ENCODE results near the gene ASAP2.

- TF ChIP-seq POLR2AphosphoS5 (IDR thresholded peaks at IDR 0.05; ENCODE audit: low read depth, low read length) (no peak), POLR2A (IDR thresholded peaks at IDR 0.05; ENCODE audit: low read depth, low read length) (no peak), TAF1 (IDR thresholded peaks at IDR 0.05; ENCODE audit: borderline replicate concordance, low read depth, low read length) (no peak)
Measured at GRCh38 chr2:9236867-9237266, 30.3 kb downstream of the ASAP2 start.
